Activated CD4-positive, alpha-beta T cell treated with anti-CD3 and anti-CD28 coated beads, Interleukin-2, Interleukin-4, amounts not matched to agents 100 ng/mL and 50 ng/mL, durations not matched to agents 16 hours and 8 hours (primary cell): ENCODE measurements around the gene ACOXL.

Experiments
- DNase-seq: peaks from one replicate; pipeline ENCODE4 v3.0.0-alpha.2; 2020; ENCODE audit warnings: low spot score

The ACOXL gene

GRCh38 chr2:111135910-111136297 lies 403.5 kb downstream of the ACOXL start:
- DNase-seq = no peak

- DNase-seq = no peak
Measured at GRCh38 chr2:111138839-111139238, 406.5 kb downstream of the ACOXL start.

- no peak for DNase-seq
Measured at GRCh38 chr2:111139637-111140317, 407.4 kb downstream of the ACOXL start.

- no peak for DNase-seq
Measured at GRCh38 chr2:111140815-111141214, 408.4 kb downstream of the ACOXL start.

- DNase-seq = no peak
Measured at GRCh38 chr2:111142101-111142500, 409.7 kb downstream of the ACOXL start.

- no peak for DNase-seq
Measured at GRCh38 chr2:111143107-111143842, 410.9 kb downstream of the ACOXL start.

GRCh38 chr2:111143843-111144198 lies 411.4 kb downstream of the ACOXL start:
- DNase-seq = no peak

- DNase-seq = no peak
Measured at GRCh38 chr2:111145103-111145760, 412.9 kb downstream of the ACOXL start.

- no peak for DNase-seq
Measured at GRCh38 chr2:111145951-111146350, 413.6 kb downstream of the ACOXL start.

- DNase-seq = no peak
Measured at GRCh38 chr2:111148225-111148873, 416.0 kb downstream of the ACOXL start.

- DNase-seq = no peak
Measured at GRCh38 chr2:111148925-111149324, 416.6 kb downstream of the ACOXL start.

GRCh38 chr2:111149882-111150455 lies 417.6 kb downstream of the ACOXL start:
- no peak for DNase-seq

- no peak for DNase-seq
Measured at GRCh38 chr2:111154758-111155157, 422.4 kb downstream of the ACOXL start.

- DNase-seq = no peak
Measured at GRCh38 chr2:111155610-111156009, 423.2 kb downstream of the ACOXL start.

GRCh38 chr2:111156529-111156928 lies 424.2 kb downstream of the ACOXL start:
- DNase-seq = no peak

GRCh38 chr2:111157071-111157661 lies 424.8 kb downstream of the ACOXL start:
- no peak for DNase-seq

GRCh38 chr2:111157798-111158197 lies 425.4 kb downstream of the ACOXL start:
- no peak for DNase-seq

GRCh38 chr2:111159641-111160040 lies 427.3 kb downstream of the ACOXL start:
- no peak for DNase-seq

- no peak for DNase-seq
Measured at GRCh38 chr2:111160758-111161157, 428.4 kb downstream of the ACOXL start.

GRCh38 chr2:111161971-111162370 lies 429.6 kb downstream of the ACOXL start:
- no peak for DNase-seq

- DNase-seq = peak; percentile 44
Measured at GRCh38 chr2:111162718-111163331, 430.5 kb downstream of the ACOXL start.

- no peak for DNase-seq
Measured at GRCh38 chr2:111164078-111164477, 431.7 kb downstream of the ACOXL start.
